BLaER1 (cell line): ENCODE data around the gene GTF2IRD1.
A peak's percentile ranks its signal among the peaks of the same experiment; 100 is the strongest.
"Not testable (repeated sequence)": the region's sequence is repeated elsewhere in the genome, so short reads cannot be mapped to it uniquely, and the experiment has no call there.

Experiments used
- H3K27ac ChIP-seq: shearing (Covaris generic); formaldehyde crosslinking; 2 replicates; pipeline ENCODE4 v1.8.1; 2022
- H3K27me3 ChIP-seq: shearing (Covaris generic); formaldehyde crosslinking; 2 replicates; pipeline ENCODE4 v1.8.1; 2022
- H3K36me3 ChIP-seq: shearing (Covaris generic); formaldehyde crosslinking; 2 replicates; pipeline ENCODE4 v1.8.1; 2022
- H3K4me1 ChIP-seq: shearing (Covaris generic); formaldehyde crosslinking; 2 replicates; pipeline ENCODE4 v1.8.1; 2022
- H3K4me2 ChIP-seq: shearing (Covaris generic); formaldehyde crosslinking; 2 replicates; pipeline ENCODE4 v1.8.1; 2022
- H3K4me3 ChIP-seq: shearing (Covaris generic); formaldehyde crosslinking; 2 replicates; pipeline ENCODE4 v1.8.1; 2022
- H3K9ac ChIP-seq: shearing (Covaris generic); formaldehyde crosslinking; 2 replicates; pipeline ENCODE4 v1.8.1; 2022
- H3K9me3 ChIP-seq: shearing (Covaris generic); formaldehyde crosslinking; 2 replicates; pipeline ENCODE4 v1.8.1; 2022
- H4K20me1 ChIP-seq: shearing (Covaris generic); formaldehyde crosslinking; 2 replicates; pipeline ENCODE4 v1.8.1; 2022
- Cebpa-rat ChIP-seq: shearing (Covaris generic); IDR thresholded peaks from 2 replicates; pipeline ENCODE4 v1.8.1; 2022

Gene GTF2IRD1

GRCh38 chr7:74542558-74543117 is 88.9 kb downstream of the GTF2IRD1 start:
- Histone ChIP-seq H3K27ac (no peak overlapping the region), H3K4me1 (peaks cover 3% of the 10 kb centered on the region; the same call in 1 of the 2 replicates), H4K20me1 (no peaks in the 10 kb centered on the region), H3K9me3 (no peaks in the 10 kb centered on the region), H3K4me2 (no peak overlapping the region), H3K36me3 (peaks cover 95% of the 10 kb centered on the region), H3K4me3 (no peak overlapping the region), H3K27me3 (no peaks in the 10 kb centered on the region), H3K9ac (no peak overlapping the region)
- TF ChIP-seq Cebpa-rat: no peak

DNA sequence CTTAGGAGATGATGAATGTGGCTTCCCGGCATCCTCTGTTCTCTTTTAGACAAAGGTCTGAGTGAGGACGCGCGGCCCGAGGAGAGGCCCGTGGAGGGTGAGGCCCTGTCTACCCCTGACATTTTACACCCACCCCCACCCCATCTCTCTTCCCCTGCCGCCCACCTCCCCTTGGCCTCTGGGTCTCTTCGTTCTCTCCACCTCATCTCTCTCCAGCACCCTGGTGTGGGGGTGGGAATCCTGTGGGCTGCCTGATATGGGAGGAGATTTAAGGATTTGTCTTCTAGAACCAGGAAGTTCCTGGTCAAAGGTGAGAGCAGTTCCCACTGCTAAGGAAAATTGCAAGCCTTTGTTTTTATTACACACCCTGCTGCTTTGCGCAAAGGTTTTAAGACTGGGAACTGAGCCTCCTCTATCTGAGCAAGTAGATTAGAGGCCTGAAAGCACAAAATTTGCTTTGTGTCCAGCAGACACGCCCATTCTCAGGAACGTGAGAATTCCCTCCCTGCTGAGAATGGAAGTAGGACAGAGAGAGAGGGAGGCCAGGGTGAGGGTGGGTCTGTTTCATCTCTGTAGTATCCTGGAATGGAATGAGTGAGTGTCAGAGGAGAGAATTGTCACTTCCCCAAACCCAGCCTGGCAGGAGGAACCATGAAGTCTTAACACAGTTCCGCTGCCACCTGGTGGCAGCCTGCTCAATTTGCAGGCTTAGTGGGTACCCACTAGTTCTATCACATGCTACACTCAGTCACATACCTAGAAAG is 91.2 kb downstream of the GTF2IRD1 start:
- no peak for TF ChIP-seq Cebpa-rat
- H3K4me3 ChIP-seq: no peak overlapping the region
- H3K36me3 ChIP-seq: peaks cover 94% of the 10 kb centered on the region

DNA sequence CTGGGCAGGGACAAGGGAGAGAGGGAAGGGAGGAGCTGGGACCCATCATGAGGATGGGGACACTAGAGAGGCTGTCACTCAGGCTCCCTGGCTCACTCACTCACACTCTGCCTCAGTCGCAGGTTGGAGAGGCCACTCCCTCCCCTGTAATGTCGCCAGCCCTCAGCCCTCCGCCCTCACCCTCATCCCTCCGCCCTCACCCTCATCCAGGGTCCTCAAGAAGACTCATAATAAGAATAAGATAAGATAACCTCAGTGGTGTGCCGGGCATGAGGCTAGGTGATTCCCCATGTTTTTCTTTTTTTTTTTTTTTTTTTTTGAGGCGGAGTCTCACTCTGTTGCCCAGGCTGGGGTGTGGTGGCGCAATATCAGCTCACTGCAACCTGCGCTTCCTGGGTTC is 92.2 kb downstream of the GTF2IRD1 start:
- Histone ChIP-seq H3K27ac (no peak overlapping the region), H3K36me3 (peaks cover 86% of the 10 kb centered on the region), H3K27me3 (no peaks in the 10 kb centered on the region), H3K9ac (no peak overlapping the region), H4K20me1 (no peaks in the 10 kb centered on the region), H3K4me2 (no peak overlapping the region), H3K9me3 (no peaks in the 10 kb centered on the region), H3K4me3 (no peak overlapping the region), H3K4me1 (no peaks in the 10 kb centered on the region)
- TF ChIP-seq Cebpa-rat: no peak

More for the DNA sequence above, 91.2 kb downstream of the GTF2IRD1 start:
- Histone ChIP-seq H3K4me2 (no peak overlapping the region), H3K27ac (no peak overlapping the region), H3K9ac (no peak overlapping the region), H3K4me1 (no peaks in the 10 kb centered on the region), H3K27me3 (no peaks in the 10 kb centered on the region), H4K20me1 (no peaks in the 10 kb centered on the region), H3K9me3 (no peaks in the 10 kb centered on the region)

DNA sequence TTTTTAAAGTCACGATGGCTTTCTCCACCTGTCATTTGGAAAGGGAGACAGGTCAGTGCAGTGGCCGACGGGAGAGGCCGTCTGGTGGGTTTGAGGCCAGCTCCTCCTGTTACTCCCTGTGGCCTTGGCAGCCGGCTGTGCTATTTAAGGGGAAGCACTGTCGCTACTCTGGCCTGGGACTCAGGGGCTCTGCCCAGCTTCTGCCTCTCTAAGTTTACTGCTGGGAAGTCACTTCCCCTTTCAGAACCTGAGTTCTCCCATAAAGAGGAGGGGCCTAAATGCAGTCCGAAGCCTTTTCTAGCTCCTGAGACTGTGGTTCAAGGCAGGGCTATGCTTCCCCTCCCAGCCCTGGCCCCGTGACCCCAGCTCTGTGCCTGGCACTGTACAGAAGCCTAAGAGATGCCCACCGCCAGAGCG is 99.9 kb downstream of the GTF2IRD1 start:
- not testable (repeated sequence) for H3K4me3 ChIP-seq, H4K20me1 ChIP-seq, H3K9me3 ChIP-seq, H3K4me2 ChIP-seq, H3K27me3 ChIP-seq, H3K9ac ChIP-seq
- peaks cover 10% of the 10 kb centered on the region; the same call in 1 of the 2 replicates for H3K4me1 ChIP-seq
- H3K36me3 ChIP-seq: peaks cover 59% of the 10 kb centered on the region
- peak overlapping the region; percentile 35; the same call in 1 of the 2 replicates for H3K27ac ChIP-seq

DNA sequence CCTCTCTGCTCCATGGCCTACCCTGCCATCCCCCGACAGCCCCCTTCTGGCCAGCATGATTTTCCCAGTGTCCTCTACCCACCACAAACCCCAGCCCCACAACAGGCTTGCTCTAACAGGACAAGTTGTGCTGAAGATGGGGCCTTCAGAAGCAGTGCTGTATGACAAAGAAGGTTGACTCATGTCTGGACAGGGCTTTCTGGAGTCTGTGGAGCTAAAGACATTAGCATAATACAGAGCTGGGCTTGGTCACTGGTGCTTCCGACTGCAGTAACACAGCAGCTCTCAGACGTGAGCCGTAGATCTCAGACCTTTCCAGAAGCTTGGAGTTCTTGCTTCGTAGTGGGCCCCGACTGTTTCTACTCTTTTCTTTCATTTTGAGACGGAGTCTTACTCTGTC is 100.5 kb downstream of the GTF2IRD1 start:
- TF ChIP-seq Cebpa-rat: no peak
- Histone ChIP-seq H3K4me3 (no peak overlapping the region), H3K9ac (no peak overlapping the region), H3K36me3 (peaks cover 59% of the 10 kb centered on the region), H3K27me3 (no peaks in the 10 kb centered on the region), H3K9me3 (no peaks in the 10 kb centered on the region), H3K27ac (peak overlapping the region; percentile 35; the same call in 1 of the 2 replicates), H3K4me2 (no peak overlapping the region), H4K20me1 (no peaks in the 10 kb centered on the region), H3K4me1 (peaks cover 10% of the 10 kb centered on the region; the same call in 1 of the 2 replicates)

- no peak overlapping the region for H3K4me2 ChIP-seq
These were observed 106.5 kb downstream of the GTF2IRD1 start for GRCh38 chr7:74560086-74560719.

GRCh38 chr7:74561898-74562613 is 108.3 kb downstream of the GTF2IRD1 start:
- Histone ChIP-seq H3K4me3 (no peak overlapping the region), H3K9ac (no peak overlapping the region), H4K20me1 (no peaks in the 10 kb centered on the region), H3K9me3 (no peaks in the 10 kb centered on the region), H3K4me2 (no peak overlapping the region), H3K4me1 (no peaks in the 10 kb centered on the region), H3K27me3 (no peaks in the 10 kb centered on the region), H3K36me3 (peaks cover 83% of the 10 kb centered on the region), H3K27ac (no peak overlapping the region)
- no peak for TF ChIP-seq Cebpa-rat

More at GRCh38 chr7:74560086-74560719, 106.5 kb downstream of the GTF2IRD1 start:
- Histone ChIP-seq H3K27me3 (no peaks in the 10 kb centered on the region), H3K9me3 (no peaks in the 10 kb centered on the region), H3K9ac (no peak overlapping the region), H3K27ac (no peak overlapping the region), H3K36me3 (peaks cover 94% of the 10 kb centered on the region), H4K20me1 (no peaks in the 10 kb centered on the region), H3K4me3 (no peak overlapping the region), H3K4me1 (no peaks in the 10 kb centered on the region)
- TF ChIP-seq Cebpa-rat: no peak

GRCh38 chr7:74563639-74564038 is 109.9 kb downstream of the GTF2IRD1 start:
- peak; percentile 62 for TF ChIP-seq Cebpa-rat
- not testable (repeated sequence) for H3K4me2 ChIP-seq, H3K9me3 ChIP-seq, H3K4me1 ChIP-seq, H3K9ac ChIP-seq, H4K20me1 ChIP-seq, H3K27ac ChIP-seq, H3K27me3 ChIP-seq, H3K4me3 ChIP-seq
- peaks cover 67% of the 10 kb centered on the region for H3K36me3 ChIP-seq

GRCh38 chr7:74567318-74567668 is 113.6 kb downstream of the GTF2IRD1 start:
- no peak overlapping the region for H3K4me2 ChIP-seq
- H3K9me3 ChIP-seq: no peaks in the 10 kb centered on the region
- no peaks in the 10 kb centered on the region for H3K27me3 ChIP-seq
- H3K4me1 ChIP-seq: peaks cover 15% of the 10 kb centered on the region
- no peak for TF ChIP-seq Cebpa-rat
- H3K36me3 ChIP-seq: peaks cover 48% of the 10 kb centered on the region
- no peak overlapping the region for H3K9ac ChIP-seq
- H4K20me1 ChIP-seq: no peaks in the 10 kb centered on the region
- no peak overlapping the region for H3K4me3 ChIP-seq
- H3K27ac ChIP-seq: no peak overlapping the region
